PFSK-1 (cell line): ENCODE results near the gene GPR17.

Experiments
- POLR2AphosphoS5 ChIP-seq: IDR thresholded peaks from 2 replicates; pipeline ENCODE4 v1.6.1; 2012; ENCODE audit warnings: low read depth, mild to moderate bottlenecking, control low read depth, low read length, moderate library complexity
- TAF1 ChIP-seq: IDR thresholded peaks from 2 replicates; pipeline ENCODE4 v1.6.1; 2012; ENCODE audit warnings: low read length, control low read depth, borderline replicate concordance; ENCODE audit not compliant: insufficient read depth
- TF ChIP-seq, protein P1 (sequence below), 2 experiments: IDR thresholded peaks; 2 replicates each; pipeline versions ENCODE4 v1.6.1 to v1.8.0; 2011 to 2012; ENCODE audit warnings: low read depth in 2 of 2, low read length in 2 of 2, control low read depth in 1 of 2, inconsistent platforms in 1 of 2, mild to moderate bottlenecking in 1 of 2, moderate library complexity in 1 of 2; ENCODE audit not compliant: insufficient read depth in 1 of 2

DNA sequence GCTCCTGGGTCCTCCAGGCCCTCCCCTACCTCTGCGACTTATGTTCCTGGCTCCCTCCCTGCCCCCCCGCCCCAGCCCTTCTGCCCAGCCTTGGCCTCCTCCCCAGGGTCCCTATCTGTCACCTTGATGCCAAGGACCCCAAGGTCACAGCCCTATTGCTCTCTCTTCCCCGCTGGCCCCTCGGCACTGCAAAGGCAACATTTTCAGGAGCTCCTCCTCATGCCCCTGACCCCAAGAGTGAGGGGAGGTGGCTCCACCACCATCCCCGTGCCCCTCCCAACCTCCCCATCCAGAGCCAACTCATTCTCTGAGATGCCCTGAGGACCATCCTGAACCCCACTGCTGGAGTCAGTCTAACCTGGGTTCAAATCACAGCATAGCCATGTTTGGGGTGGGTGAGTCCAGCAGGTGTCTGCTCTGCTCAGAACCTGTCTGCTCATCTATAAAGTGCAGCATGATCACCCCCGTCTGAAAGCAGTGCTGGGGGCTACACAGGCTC lies 17.7 kb downstream of the GPR17 start:
- TF ChIP-seq POLR2AphosphoS5: no peak
- TF ChIP-seq, protein P1, sequence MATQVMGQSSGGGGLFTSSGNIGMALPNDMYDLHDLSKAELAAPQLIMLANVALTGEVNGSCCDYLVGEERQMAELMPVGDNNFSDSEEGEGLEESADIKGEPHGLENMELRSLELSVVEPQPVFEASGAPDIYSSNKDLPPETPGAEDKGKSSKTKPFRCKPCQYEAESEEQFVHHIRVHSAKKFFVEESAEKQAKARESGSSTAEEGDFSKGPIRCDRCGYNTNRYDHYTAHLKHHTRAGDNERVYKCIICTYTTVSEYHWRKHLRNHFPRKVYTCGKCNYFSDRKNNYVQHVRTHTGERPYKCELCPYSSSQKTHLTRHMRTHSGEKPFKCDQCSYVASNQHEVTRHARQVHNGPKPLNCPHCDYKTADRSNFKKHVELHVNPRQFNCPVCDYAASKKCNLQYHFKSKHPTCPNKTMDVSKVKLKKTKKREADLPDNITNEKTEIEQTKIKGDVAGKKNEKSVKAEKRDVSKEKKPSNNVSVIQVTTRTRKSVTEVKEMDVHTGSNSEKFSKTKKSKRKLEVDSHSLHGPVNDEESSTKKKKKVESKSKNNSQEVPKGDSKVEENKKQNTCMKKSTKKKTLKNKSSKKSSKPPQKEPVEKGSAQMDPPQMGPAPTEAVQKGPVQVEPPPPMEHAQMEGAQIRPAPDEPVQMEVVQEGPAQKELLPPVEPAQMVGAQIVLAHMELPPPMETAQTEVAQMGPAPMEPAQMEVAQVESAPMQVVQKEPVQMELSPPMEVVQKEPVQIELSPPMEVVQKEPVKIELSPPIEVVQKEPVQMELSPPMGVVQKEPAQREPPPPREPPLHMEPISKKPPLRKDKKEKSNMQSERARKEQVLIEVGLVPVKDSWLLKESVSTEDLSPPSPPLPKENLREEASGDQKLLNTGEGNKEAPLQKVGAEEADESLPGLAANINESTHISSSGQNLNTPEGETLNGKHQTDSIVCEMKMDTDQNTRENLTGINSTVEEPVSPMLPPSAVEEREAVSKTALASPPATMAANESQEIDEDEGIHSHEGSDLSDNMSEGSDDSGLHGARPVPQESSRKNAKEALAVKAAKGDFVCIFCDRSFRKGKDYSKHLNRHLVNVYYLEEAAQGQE (IDR thresholded peaks at IDR 0.05; ENCODE audit: insufficient read depth in 1 of 2, low read depth in 2 of 2, low read length in 2 of 2): no peak
- TF ChIP-seq TAF1: no peak
